Activated T-helper 9 cell treated with anti-CD3 and anti-CD28 coated beads, Interleukin-2, amount 50 U/mL, for 16 hours (primary cell): ENCODE results near the gene PRODH2.
"Not testable (repeated sequence)": the region's sequence is repeated elsewhere in the genome, so short reads cannot be mapped to it uniquely, and the experiment has no call there.

Source experiments
- DNase-seq: peaks from one replicate; pipeline ENCODE4 v3.0.0-alpha.2; 2020; ENCODE audit warnings: low read depth

PRODH2 gene

GRCh38 chr19:35780058-35780457 is 32.6 kb downstream of the PRODH2 start:
- no peak for DNase-seq

GRCh38 chr19:35779033-35779432 is 33.6 kb downstream of the PRODH2 start:
- DNase-seq, result no peak

DNA sequence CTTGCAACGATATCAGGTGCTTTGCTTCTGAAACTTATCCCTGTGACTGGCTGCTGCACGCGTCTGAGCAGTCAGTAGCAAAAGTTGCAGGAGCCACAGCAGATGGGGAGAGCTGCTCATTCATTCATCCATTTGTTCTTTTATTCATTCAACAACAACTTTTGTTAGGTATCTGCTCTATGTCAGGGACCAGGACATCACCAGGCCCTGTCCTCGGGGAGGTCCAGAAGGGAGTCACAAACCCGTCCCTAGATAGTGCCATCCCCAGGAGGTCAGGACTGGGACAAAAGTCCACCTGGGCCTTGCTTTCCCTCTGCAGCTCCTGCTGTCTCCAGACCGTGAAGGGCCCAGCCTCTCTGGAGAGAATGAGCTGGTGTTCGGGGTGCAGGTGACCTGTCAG is 34.7 kb downstream of the PRODH2 start:
- DNase-seq, result no peak

GRCh38 chr19:35777086-35777841 is 35.4 kb downstream of the PRODH2 start:
- DNase-seq, result no peak

DNA sequence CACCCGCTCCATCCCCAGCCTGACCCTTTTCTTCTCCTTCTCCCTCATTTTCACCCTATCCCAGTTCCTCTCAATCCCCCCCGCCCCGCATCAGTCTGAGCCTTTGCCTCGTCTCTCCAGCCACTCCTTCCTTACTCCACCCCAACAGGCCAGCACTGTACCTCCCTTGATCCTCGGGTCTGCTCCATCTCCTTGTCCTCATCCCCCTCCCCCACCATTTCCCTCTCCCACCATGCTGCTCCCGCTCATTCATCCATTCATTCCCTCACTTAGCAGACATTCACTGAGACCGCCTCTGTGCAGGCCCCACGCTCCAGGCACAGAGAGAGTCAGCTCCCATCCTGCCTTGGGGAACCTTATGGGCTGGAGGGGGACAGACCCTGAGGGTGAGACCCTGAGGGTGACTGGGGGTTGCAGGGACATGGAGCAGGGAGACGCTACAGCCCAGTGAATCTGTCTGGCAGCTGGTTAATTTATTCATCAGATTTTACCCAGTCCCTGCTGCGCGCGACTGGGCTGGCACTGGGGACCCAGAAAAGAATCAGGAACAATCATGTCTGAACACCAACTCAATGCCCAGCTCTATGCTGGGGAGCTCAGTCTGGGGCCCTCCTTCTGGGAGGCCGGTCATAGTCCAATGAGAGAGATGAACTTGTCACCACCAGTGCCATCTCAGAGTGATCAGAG is 36.4 kb downstream of the PRODH2 start:
- DNase-seq, result no peak

DNA sequence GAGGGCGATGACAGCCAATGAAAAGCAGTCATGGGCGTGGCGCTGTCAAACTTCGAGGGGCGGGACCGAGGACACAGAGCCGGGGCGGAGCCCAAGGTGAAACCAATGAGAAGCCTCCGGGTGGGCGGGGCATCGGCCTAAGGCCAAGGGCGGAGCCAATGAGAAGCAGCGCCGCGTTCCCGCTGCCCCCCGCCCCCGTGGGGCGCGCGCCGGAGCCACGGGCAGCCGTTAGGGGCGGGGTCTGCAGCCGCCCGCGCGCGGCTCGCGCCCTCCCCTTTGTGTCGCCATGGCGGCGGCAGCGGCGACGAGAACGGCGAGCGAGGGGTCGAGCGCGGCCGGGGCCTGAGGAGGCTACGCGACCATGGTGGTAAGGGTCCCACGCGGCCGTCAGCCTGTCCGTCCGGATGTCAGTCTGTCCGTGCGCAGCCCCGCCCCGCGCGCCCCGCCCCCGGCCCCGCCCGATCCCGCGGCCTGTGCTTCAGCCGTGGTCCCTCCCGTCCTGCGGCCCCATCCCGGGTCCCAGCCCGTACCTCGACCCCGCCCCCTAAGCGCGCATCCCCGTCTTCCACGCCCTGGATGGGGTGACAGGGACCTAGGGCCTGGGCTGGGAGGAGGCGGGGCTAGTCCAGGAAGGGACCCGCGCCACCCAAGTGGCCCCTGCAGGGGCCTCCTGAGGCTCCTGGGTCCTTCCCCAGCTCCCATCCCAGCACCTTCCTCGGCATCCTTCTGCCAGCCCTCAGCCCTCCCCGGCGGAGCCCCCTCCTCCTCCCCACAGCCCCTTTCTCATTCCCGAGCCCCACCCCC is 37.1 kb downstream of the PRODH2 start, which contains the start of gene ARHGAP33:
TSS of gene ARHGAP33 (plus strand) at position 267 of the 804 bp plus-strand sequence. CDS start at position 362, 95 bp downstream.
- peak; percentile 97 for DNase-seq

DNA sequence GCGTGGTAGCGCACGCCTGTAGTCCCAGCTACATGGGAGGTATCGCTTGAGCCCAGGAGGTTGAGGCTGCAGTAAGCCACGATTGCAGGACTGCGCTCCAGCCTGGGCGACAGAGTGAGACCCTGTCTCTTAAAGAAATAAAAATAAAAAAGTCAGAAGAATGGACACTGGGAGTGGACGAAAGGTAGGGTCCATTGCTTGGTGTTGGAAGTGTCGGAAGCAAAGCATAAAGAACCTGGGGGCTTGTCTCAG is 37.7 kb downstream of the PRODH2 start:
- no peak for DNase-seq

- DNase-seq, result no peak
These were observed 38.2 kb downstream of the PRODH2 start for GRCh38 chr19:35774274-35775045.

DNA sequence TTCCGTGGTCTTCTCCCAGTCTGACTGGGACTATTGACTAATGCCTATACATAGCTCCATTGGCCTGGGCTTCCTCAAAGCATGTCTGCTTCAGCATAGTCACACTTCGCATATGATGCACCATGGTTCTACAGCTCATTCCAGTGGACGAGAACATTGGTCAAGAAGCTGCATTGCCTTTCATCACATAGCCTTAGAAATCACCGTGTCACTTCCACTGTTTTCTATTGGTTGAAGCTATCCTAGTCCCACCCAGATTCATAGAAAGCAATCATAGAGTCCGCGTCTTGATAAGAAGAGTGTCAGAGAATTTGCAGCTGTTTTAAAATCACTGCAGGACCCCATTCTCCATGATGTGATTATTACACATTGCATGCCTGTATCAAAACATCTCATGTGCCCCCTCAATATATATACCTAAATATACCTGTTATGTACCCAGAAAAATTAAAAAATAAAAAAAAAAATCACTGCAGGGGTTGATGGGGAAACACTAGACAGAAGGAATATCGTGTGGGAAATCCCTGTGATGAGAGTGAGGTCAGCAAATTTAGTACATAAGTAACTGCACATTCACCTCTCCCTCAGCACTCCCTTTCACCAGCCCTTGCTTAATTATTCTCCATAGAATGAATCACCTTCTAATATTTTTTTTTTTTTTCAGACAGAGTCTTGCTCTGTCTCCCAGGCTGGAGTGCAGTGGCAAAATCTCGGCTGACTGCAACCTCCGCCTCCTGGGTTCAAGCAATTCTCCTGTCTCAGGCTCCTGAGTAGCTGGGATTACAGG is 39.4 kb downstream of the PRODH2 start:
- no peak for DNase-seq

- not testable (repeated sequence) for DNase-seq
These were observed 40.3 kb downstream of the PRODH2 start for GRCh38 chr19:35772362-35772761.

- no peak for DNase-seq
These were observed 44.6 kb downstream of the PRODH2 start for GRCh38 chr19:35768082-35768421.

DNA sequence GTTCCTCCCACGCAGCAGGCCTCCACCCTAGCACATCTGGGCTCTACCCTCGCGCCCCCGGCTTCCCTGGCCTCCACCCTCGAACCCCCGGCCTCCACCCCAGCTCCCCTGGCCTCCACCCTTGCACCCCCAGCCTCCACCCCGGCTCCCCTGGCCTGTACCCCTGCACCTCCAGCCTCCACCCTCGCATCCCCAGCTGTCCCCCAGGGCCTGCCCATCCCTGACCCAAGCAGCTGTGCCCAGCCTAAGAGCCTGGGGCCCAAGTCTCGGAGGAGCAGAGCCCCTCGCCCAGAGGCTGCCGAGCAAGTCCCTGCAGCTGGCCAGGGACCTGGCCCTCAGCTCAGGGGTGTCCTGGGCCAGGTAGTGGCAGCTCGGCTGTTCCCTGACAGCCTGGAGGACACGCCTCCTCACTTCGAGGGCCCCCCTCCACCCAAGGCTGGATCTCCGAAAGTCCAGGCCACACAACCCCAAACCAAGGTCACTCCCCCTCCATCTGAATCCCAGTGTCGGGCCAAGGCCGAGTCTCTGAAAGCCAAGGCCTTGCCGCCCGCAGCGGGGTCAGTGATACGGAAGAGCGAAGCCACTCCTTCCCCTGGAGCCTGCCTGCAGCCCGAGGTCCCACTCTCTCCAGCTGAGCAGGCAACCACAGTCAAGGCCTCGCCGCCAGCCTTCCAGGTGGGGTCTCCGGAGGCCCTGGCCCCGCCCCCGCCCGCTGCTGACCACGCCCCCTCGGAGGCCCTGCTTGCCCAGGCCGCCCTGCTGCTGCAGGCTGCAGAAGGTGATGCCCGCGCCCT is 45.2 kb downstream of the PRODH2 start:
- DNase-seq, result no peak

DNA sequence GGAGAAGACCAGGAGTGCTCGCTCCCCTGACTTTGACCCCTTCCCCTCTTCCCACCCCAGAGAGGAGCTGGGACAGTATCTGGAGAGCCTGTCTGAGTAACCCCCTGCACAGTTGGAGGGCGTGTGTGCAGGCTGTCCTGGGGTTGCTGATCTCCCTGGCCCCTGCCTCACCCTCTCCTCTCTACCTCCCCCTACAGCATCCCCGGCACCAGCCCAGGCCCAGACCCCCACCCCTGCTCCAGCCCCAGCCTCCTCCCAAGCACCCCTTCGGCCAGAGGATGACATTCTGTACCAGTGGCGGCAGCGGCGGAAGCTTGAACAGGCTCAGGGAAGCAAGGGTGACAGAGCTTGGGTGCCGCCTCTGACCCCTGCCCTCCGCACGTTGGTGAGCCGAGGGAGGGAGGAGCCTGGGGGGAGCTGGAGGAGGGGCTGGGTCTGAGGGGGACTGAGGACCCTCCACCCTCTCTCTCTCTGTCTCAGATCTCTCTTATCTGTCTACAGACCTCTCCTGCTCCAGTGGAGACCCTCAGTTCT is 46.0 kb downstream of the PRODH2 start:
- no peak for DNase-seq

DNA sequence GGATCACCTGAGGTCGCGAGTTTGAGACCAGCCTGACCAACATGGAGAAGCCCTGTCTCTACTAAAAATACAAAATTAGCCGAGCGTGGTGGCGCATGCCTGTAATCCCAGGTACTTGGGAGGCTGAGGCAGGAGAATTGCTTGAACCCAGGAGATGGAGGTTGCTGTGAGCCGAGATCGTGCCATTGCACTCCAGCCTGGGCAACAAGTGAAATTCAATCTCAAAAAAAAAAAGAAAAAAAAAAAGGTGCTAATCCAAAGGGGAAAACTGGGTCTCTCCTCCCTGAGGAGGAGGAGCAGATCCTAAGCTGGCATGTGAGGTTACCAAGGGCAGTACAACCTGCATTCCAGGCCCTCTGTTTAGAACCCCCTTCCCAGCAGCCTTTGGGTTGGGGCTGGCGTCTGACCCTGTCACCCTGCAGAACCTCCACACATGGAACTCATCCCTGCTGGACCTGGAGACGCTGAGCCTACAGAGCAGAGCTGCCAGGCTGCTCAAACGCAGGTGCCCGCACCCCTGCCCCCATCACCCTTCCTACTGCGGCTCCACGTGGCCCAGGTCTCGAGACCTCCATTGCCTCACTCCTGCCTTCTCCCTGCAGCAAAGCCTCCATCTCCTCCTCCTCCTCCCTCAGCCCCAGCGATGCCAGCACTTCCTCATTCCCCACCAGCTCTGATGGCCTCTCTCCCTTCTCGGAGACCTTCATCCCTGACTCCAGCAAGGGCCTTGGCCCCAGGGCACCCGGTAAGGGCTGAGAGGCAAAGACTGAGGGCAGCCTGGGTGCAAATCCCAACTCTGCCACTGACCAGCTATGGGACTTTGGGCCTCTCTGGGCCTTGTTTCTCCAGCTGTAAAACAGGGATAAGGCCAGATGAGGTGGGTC is 48.0 kb downstream of the PRODH2 start:
- no peak for DNase-seq

DNA sequence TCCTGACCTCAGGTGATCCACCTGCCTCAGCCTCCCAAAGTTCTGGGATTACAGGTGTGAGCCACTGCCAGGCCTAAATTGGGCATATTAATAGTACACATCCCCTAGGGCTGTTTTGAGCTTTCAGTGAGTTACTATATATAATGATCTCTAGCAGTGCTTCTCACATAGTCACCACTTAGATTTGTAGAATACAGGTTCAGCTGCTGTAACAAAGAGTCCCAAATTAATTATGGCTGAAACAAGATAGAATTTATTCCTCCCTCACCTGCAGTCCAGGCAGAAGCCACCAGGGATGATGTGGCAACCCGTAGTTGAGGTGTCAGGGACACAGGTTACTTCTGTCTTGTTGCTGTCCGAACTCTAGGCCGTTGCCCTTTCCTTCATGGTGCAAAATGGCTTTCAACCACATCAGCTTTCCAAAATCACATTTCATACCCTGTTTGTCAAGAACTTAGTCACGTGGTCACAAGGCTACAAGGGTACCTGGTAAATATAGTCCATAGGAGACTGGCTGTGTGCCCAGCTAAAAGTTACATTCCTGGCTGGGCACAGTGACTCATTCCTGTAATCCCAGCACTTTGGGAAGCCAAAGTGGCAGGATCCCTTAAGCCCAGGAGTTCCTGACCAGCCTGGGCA is 51.8 kb downstream of the PRODH2 start:
- DNase-seq, result no peak

- DNase-seq, result no peak
These were observed 52.9 kb downstream of the PRODH2 start for GRCh38 chr19:35759697-35760096.

- DNase-seq, result peak; percentile 95
These were observed 54.7 kb downstream of the PRODH2 start, which contains the start of gene PROSER3 for GRCh38 chr19:35757749-35758608. TSS of gene PROSER3 (plus strand) at chr19:35758176. CDS start at chr19:35758216, 40 bp downstream.

DNA sequence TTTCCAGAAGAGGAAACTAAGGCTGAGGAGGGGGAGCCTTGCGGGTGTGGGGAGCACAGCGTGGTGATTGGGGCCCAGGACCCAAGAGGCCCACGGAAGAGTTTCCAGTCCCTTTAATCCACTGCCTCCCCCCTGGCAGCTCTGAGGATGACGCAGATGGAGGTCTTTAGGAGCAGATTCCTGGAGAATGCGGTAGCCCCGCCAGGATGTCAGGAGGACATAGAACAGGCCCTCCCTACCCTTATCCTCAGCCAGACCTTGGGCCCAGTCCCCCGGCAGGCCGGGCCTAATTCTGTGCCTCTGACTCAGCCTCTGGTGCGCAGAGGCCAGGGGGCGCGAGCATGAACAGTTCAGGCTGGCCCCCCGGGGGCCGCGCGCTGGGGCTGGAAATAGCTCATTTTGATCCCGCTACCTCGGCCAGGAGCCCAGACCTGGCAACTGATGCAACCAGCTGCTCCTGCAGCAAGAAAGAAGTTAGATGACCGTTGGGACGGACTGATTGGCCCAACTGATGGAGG is 55.4 kb downstream of the PRODH2 start:
- no peak for DNase-seq
